AG09309 (cell line): ENCODE results near the gene TM9SF2.
"Not testable (repeated sequence)": the region's sequence is repeated elsewhere in the genome, so short reads cannot be mapped to it uniquely, and the experiment has no call there.

Source experiments
- DNase-seq: peaks from one replicate; pipeline ENCODE4 v3.0.0-alpha.2; 2010; ENCODE audit warnings: low read depth
- H3K4me3 ChIP-seq: 2 replicates; pipeline ENCODE4 v1.5.1; 2011; ENCODE audit warnings: mild to moderate bottlenecking, low read depth, low read length, moderate library complexity; ENCODE audit not compliant: control insufficient read depth
- CTCF ChIP-seq: IDR thresholded peaks from 2 replicates; pipeline ENCODE4 v1.5.1; 2011; ENCODE audit warnings: mild to moderate bottlenecking, low read depth, low read length, inconsistent platforms; ENCODE audit not compliant: insufficient read depth, control insufficient read depth; ENCODE audit errors: missing control alignments

The TM9SF2 gene

GRCh38 chr13:99476648-99477047 lies 24.6 kb upstream of the TM9SF2 start:
- no peak for DNase-seq
- TF ChIP-seq CTCF, result no peak
- H3K4me3 ChIP-seq, result no peak overlapping the region

GRCh38 chr13:99477493-99477892 lies 23.8 kb upstream of the TM9SF2 start:
- TF ChIP-seq CTCF, result no peak
- H3K4me3 ChIP-seq, result no peak overlapping the region
- DNase-seq, result no peak

DNA sequence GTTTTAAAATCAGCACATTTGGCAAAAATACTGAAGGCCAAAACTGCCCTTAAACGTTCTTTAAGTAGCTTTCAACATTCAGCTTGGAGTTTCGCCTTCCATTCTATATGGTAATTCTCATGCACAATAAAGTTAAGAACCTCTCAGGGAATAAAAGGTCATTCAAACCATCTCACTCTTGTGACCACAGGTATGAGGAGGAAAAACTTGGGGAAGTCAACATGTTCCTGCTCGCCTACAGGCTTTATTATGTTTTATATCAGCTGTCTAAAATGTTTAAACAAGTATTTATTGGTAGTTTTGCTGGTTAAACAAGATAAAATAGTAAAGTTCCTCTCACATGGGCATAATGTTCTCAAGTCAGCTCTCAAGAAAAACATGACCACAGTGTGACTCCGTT lies 19.9 kb upstream of the TM9SF2 start:
- no peak overlapping the region for H3K4me3 ChIP-seq
- no peak for DNase-seq
- TF ChIP-seq CTCF, result no peak

DNA sequence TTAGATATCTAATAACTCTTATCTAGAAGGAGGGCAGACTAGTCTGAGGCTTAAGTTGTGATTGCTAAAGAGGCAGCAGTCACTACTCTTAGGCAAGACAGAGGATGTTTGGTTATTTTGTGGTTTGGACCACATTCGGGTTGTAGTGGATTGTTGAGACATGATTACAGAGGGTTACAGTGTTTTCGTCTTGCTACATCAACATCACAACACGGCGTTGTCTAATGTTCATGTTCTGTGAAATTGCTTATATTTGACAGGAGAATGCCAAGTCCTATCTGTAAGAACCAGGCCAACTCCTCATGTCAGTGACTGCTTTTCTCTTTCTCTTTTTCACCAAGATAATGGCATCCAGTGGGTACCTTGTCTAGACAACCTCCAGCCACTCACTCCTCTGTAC lies 16.8 kb upstream of the TM9SF2 start:
- H3K4me3 ChIP-seq, result no peak overlapping the region
- peak; percentile 73 for DNase-seq
- no peak for TF ChIP-seq CTCF

- no peak overlapping the region for H3K4me3 ChIP-seq
- no peak for TF ChIP-seq CTCF
- DNase-seq, result no peak
Observed at GRCh38 chr13:99486996-99487395, 14.3 kb upstream of the TM9SF2 start.

DNA sequence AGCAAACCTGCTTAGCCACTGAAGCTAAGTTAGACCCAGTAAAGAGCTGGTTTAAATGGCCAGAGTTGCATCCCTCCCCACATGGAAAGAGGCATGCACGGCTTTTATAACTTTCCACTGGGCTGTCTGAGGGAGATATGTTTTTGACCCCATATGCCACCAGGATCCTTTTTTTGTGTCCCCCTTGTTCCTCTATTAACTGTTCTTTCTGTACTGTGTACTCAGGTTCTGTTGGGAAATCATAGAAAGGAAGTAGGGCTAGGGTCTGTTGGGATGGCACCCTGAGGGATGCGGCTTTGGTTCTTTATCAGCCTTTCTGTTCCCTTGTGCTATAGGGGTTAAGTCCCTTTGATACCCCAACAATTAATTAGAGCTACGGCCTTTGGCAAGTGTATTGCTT lies 12.2 kb upstream of the TM9SF2 start:
- DNase-seq, result no peak
- TF ChIP-seq CTCF, result no peak
- H3K4me3 ChIP-seq, result no peak overlapping the region

DNA sequence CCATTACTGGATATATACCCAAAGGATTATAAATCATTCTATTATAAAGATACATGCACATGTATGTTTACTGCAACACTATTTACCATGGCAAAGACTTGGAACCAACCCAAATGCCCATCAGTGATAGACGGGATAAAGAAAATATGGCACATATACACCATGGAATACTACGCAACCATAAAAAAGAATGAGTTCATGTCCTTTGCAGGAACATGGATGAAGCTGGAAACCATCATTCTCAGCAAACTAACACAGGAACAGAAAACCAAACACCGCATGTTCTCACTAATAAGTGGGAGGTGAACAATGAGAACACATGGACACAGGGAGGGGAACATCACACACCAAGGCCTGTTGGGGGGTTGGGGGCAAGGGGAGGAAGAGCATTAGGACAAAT lies 9.5 kb upstream of the TM9SF2 start:
- DNase-seq, result not testable (repeated sequence)

More for the DNA sequence above, 9.5 kb upstream of the TM9SF2 start:
- H3K4me3 ChIP-seq, result not testable (repeated sequence)
